Measurements from ENCODE around the gene ACTL10.

The ACTL10 gene

DNA sequence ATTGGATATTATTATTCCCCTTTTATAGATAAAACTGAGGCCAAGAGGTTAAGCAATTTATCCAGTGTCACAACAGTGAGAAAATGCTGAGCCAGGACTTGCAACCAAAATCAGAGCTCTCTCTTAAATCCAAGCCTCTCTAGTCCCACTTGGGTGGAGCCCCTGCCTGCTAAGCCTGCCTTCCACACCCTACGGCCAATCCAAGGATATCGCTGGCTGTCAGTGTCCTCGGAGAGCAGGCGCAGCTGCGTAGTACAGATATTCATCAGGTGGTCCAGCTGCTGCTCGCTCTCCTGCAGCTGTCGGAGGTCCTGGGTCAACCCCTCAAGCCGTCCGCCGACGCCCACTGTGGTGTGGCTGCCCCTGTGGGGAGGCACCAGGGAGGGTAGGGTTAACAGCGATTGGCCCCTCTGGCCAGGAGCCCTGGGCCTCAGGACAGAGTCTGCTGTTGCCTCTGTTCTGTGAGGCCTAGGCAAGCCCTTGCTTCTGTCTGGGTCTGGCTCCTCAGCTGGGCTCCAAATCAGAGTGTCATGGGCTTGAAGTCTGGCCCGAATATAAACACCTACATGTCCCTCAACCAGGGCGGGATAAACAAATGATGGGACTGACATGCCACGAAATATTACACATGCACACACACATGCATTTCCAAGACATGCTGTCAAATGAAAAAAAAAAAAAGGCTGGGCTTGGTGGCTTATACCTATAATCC, 11.4 kb downstream of the ACTL10 start:
- DNase-seq = no peak

GRCh38 chr20:33679758-33680485, 13.2 kb downstream of the ACTL10 start:
- no peak for DNase-seq

DNA sequence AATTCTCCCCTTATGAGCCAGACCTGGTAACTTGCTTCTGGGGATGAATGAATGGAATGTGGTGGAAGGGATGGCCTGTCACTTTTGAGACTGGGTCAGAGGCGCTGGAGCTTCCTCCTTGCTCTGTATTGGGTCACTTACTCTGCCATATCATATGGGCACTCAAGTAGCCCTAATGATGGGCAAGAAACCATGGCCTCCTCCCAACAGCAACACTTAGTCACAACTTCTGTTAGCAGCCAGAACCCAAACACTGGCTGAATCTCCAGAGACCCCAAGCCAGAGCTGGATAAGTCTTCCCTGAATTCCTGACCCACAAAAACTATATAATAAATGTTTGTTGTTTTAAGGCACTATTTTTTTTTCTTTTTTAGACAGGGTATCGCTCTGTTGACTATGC, 13.9 kb downstream of the ACTL10 start:
- no peak for DNase-seq

- no peak for DNase-seq
Observed at GRCh38 chr20:33681288-33681687, 14.5 kb downstream of the ACTL10 start.

- DNase-seq = no peak
Observed at GRCh38 chr20:33681728-33682353, 15.1 kb downstream of the ACTL10 start.

DNA sequence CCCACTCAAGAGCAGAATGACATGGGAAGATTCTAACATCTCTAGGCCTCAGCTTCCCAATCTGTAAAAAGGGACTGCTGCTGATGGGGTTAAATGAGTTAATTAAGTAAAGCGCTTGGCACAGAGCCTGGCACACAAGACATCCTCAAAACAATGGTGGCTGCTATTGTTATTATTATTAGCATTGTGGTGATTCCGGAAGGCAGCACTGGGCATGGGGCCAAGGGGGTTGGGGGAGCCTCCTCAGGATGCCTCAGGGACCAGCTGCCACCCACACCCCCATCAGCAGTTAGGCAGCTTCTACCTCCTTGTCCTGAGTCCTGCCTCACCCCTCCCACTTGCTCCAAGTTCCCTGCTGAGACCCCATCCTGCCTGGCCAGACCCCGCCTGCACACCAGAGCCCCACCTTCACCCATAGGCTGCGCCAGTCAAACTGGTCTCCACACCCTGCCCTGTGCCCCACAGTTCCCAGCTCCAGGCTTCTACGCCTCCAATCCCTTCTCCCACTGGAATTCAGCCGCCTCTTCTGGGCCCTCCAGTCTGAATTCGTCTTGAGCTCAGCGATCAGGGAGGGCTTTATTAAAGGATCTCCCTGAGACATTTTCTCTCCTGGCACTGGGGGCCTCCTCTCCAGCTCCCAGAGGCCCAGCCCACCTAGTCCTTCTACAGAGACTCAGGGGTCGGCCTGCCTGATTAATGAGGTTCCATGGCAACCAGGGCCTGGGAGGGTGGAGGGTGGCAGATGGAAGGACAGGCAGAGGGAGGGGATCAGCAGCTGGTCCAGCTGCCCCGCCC, 18.0 kb downstream of the ACTL10 start:
- peak; percentile 90 for DNase-seq

- peak; percentile 90 for DNase-seq
Observed at GRCh38 chr20:33685328-33686099, 18.8 kb downstream of the ACTL10 start.

GRCh38 chr20:33686100-33686983, 19.6 kb downstream of the ACTL10 start, which contains the start of gene E2F1:
TSS of gene E2F1 (minus strand) at chr20:33686385. CDS start at chr20:33686264, 121 bp downstream.
- DNase-seq = peak; percentile 89

DNA sequence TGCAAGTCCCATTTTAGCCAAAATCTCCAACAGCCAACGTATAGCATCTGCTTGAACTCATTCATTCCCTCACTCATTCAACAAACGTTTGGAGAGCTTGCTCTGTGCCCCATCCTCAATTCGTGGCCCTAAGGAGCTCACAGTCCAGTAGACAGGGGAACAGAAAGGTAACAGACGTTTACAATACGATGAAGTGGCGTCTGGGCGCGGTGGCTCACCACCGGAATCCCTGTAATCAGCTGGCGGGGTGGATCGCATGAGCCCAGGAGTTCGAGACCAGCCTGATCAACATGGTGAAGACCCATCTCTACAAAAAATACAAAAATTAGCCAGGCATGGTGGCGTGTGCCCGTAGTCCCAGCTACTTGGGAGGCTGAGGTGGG, 20.2 kb downstream of the ACTL10 start:
- no peak for DNase-seq

DNA sequence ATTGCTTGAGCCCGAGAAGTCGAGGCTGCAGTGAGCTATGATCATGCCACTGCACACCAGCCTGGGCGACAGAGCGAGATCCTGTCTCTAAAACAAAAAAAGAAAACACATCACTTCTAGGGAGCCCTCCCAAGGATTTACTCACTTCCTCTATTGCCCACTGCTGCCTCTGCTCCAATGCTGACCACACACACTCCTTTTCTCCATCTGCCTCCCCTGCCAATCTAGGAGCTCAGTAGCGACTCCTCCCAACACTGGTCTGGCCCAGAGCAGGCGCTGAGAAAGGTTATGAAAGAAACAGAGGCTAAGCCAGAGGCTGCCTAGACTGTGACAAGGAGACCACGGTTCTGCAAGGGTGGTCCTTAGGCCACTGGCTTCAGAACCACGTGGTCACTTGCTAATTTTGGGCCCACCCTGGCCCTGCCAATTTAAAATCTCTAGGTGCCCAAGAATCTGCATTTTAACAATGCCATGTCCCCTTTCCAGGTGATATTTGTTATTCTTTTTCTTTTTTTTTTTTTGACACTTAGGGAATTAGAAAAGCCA, 20.7 kb downstream of the ACTL10 start:
- no peak for DNase-seq

DNA sequence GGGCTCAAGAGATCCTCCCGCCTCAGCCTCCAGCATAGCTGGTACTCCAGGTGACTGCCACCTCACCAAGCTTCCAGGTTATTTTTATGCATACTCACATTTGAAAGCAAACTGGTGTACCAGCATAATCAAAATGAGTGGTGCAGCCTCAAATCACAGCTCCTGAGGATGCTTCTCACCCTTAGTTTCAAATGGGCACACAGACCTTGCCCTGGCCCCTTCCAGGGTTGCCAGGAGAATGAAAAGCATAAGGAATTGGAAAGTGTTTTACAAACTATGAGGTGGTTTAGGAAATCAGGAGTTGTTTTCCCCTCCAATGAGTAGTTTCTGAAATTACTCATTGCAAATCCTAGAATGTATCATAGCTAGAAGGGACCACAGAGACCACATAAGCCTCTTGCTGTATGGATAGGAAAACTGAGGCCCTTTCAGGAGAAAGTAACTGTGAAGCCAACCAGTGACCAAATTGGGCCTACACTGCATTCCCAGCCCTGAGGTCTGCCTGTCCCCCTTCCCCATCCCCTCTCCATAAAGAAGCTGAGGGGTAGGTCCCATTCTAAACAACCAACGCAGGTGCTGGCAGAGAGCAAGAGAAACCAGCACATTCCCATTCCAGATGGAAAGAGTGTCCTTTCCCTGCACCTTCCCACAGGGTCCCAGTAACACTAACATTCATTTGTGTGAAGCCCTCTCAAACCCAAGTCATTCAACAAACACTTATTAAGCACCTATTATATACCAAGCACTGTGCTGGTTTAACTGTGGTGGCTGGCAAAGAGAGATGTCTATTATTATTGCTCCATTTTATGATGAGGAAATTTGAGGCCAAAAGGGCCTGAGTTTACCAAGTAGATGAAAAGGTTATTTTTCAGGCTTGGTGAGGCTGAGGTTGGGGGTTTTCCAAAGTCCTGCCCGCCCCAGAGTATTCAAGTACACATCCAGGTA, 21.5 kb downstream of the ACTL10 start:
- no peak for DNase-seq

DNA sequence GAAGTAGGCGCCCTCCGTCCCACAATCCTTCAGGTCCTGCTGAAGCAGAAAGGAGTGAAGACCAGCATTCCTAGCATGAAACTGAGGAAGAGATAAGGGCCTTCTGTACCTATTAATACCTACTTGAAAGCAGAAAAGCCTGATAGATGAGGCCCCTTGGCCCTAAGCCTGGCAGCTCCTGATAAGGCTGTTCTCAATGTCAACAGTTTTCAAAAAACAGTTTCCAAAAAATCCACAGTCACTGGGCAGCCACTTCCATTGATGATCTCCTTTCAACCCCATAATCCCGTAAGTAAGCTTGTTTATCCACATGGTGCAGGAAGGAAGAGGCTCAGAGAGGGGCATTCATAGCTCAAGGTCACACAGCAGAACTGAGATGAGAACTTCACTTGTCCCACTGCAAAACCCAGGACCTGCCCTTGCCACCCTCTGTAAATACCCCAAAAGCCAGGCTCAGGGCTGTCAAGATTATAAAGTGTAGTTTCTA, 22.2 kb downstream of the ACTL10 start:
- DNase-seq = no peak

DNA sequence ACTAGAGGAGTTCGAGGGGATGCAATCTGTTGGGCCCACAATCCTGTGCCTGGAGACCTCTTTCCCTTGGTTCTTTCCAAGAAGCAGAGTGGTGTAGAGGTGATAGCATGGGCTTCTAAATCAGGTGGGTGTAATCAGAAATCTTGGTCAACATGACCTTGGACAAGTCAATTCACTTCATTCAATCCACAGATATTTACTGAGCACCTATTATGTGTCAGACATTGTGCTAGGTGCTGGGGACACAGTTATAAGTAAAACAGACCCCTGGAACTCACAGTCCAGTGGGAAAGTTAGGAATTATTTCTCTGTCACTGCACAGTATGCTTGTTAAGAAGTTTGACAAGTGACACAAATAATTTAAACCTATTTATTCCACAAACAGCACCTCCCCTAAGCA, 22.8 kb downstream of the ACTL10 start:
- DNase-seq = no peak

GRCh38 chr20:33689973-33690372, 23.2 kb downstream of the ACTL10 start:
- DNase-seq = no peak

DNA sequence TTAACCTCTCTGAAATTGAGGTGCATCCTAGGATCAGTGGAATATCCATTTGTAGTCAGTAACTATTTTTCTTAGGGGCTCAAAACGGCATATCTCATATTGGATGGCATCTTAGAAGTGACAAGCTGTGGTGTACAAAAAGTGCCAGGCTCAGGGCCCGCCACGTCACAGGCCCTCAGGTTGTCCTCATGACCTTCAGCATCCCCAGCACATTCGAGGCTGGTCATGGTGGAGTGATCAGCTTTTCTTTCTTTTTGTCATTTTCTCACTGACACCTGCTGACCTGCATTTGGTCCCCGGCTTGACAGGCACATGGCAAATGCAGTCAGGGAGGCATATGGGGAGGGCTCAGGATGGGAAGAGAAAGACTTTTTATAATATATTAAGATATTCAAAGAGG, 26.5 kb downstream of the ACTL10 start:
- DNase-seq = no peak

DNA sequence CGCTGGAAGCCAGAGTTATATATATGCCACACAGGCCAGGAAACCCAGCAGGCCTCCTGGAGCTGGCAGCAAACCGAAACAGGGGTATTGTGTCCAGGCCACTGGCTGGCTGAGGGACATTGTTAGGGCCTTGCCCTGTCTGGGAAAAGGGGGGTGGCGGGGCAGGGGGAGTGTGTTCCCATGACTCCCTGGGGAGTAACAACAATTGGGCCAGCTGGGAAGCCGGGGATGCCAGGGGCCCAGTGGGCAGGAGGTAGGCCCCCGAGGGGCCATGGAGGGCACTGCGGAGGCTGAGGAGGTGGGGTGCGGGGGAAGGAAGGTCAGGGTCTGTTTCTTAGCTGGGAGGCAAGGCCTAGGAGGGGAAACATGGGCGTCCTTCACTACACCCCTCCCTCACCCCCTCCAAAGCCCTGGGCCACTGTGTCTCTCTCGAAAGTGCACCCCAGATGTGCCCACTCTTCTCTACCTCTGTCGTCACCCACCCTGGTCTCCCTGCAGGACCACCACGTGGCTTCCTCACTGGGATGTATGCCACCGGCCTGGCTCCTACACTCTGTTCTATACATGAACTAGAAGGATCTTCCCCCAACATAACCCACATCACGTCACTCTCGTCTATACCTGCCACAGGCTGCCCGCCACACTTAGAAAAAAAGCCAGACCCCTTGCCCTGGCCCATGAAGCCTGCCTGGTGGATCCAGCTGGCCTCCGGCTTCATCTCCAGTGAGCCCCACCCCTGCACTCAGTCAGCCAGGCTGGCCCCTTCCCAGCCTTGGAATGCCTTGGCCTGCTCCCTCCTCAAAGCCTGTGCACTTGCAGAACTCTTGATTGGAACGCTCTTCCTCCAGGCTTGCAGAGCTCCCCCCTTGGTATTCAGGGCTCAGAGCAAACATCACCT, 27.2 kb downstream of the ACTL10 start:
- no peak for DNase-seq

- DNase-seq = peak; percentile 12
Observed at GRCh38 chr20:33694639-33695012, 27.9 kb downstream of the ACTL10 start.

- no peak for DNase-seq
Observed at GRCh38 chr20:33696448-33696847, 29.7 kb downstream of the ACTL10 start.

GRCh38 chr20:33697129-33697528, 30.4 kb downstream of the ACTL10 start:
- no peak for DNase-seq

All from DMS 273 treated with DMSO at 0.1 percent for 48 hours (cell line).